Hematopoietic multipotent progenitor cell treated with erythropoietin and hydrocortisone succinate and interleukin-3 and kit ligand, for 6 days (in vitro differentiated cells): ENCODE data around the gene GCN1.

Experiments
- DNase-seq: peaks from one replicate; pipeline ENCODE4 v3.0.0-alpha.2; 2015

The GCN1 gene

DNA sequence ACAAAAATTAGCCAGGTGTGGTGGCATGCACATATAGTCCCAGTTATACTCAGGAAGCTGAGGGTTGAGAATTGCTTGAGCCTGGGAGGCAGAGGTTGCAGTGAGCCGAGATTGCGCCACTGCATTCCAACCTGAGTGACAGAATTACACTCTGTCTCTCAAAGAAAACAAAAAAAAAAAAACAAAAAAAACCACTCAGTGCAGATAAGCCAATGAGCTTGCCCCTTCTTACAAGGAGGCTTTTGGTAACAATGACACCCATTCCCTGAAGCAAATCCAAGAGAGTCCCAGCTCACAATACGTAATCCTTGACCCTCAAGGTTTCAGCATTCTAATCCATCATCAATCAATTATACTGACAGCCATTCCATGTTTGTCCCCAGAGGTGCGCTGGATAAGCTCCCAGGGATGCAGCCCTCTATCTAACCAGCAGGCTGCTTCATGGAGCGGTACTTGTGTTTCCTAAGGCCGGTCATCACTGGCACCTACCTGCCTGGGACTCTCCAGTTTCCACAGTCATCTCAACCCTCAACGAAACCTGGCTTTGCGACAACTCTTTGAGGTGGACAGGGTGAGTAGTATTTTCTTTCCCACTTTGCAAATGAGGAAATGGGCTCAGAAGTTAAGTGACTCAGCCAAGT is 12.4 kb downstream of the GCN1 start:
- no peak for DNase-seq

DNA sequence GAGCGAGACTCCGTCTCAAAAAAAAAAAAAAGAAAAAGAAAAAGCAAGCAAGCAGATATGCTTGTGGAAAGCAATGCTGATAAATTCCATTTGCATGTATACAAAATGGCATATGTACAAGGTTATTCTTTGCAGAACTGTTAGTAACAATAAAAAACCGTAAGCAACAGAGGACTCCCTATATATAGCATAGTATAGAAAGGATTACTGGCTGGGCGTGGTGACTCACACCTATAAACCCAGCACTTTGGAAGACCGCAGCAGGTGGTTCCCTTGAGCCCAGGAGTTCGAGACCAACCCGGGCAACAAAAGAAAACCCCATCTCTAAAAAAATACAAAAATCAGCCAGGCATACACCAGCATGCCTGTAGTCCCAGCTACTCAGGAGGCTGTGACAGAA is 13.5 kb downstream of the GCN1 start:
- DNase-seq = no peak

DNA sequence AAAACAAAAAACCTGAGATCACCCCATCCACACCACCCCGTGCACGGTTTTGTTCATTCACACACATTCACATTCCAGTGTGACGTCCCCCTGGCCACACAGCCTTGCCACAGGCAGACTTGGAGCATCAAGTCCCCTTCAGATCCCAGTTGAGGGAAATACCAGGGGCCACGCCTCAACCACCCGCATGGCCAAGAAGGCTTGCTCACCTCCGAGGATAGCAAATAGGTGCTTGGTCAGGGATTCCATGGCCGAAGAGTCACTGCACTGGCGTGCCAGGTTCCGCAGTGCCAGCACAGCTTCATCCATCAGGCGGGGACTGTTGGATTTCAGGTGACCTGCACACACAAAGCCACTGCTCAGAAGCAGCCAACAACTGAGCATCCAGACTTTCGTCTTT is 19.0 kb downstream of the GCN1 start:
- no peak for DNase-seq

DNA sequence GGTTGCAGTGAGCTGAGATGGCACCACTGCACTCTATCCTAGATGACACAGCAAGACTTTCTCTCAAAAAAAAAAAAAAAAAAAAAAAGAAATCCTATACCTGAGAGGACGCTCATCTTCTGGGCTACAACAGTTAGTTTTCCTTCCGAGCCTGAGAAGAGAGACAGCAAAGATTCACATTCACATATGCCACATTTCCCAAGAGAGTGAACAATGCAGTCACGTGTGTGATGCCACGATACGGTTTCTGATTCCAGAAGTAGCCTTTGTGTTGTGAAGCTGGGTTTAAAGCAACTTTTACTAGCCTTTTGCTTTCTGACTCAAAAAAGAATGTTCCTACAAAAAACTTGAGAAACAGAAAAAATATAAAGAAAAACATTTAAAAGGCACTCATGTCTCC is 19.5 kb downstream of the GCN1 start:
- DNase-seq = no peak

DNA sequence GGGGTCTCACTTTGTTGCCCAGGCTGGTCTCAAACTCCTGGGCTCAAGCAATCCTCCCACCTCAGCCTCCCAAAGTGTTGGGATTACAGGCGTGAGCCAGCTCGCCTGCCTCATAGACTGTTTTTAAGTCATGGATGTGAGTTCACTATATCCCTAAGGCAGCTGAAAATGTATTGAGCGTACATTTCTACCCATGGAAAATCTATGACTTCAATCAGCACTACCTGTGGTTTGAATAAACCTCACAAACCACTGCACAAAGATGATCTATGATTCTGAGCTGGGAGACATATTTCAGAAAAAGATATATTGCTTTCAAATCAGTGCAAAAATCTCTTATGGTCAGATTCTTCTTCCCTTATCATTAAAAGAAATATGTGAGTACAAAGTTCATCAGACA is 22.5 kb downstream of the GCN1 start:
- DNase-seq = no peak

DNA sequence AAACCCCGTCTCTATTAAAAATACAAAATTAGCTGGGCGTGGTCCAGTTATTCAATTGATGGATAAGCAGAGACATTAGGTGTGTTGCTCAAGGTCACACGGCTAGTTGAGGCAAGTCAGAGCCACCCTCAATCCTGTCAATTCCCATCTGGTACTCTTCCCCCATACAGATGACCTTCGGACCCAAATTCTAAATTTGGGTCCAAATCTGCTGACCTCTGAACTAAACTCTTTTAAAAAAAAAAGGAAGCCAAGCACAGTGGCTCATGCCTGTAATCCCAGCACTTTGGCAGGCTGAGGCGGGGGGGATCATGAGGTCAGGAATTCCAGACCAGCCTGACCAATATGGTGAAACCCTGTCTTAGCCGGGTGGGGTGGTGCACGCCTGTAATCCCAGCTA is 23.9 kb downstream of the GCN1 start:
- no peak for DNase-seq

DNA sequence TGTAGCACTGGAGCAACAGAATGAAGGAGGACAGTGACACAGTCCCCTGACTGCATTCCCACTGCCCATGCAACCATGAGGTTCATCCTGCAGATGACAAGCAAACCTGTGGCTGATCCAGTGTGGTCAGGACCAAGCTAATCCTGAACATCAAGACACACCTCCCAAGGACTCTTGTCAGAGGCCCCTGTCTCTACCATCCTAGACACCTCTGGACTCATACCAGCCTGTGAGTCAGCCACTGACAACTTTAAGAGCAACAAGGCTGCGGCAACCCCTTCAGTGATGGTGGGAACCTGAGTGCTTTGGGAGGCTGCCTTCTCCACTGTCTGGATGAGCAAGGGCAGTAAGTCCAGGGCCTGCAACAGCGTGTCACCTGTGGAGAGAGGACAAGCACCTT is 24.6 kb downstream of the GCN1 start:
- DNase-seq = no peak

DNA sequence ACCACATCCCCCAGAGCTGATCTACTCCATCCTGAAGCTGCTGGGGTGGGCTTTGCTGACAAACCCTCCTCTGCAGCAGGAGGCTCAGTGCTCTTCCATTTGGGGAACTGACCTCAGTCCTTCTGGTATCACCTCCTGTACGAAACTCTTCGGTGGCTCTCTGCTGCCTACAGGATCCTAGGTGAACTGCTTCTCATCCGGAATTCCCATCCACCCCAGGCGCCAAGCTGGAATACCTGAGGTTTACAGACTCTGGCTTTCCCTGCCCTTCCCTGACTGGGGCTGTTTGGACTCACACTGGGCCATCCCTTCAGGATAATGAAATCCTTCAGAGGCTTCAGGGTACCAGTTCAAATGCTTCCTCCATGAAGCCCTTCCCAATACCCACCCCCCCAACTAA is 26.2 kb downstream of the GCN1 start:
- DNase-seq = no peak

DNA sequence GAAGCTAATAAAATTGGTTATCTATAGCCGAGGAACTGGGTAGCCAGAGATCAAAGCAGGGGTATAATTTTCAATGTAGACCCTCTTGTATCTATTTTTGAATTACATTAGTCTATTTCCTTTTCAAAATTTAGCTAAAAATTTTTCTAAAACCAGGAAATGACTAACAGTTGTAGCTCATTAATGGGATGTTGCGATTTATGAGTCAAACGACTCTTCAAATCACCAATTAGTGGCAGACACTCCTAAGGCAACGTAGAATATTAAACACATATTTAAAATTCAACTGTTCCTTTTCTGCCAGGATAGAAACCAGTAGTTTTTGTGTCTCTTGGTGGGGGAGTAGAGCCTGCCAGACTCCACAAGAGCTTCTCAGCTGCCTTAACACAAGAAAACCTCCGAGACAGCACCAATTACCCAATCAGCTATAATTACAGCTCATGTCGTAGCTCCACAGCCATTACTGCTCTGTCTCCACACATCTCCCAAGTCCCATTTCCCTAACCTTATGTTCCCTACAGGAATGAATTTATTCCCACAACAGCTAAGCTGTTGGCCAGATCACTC is 26.9 kb downstream of the GCN1 start:
- DNase-seq = no peak

DNA sequence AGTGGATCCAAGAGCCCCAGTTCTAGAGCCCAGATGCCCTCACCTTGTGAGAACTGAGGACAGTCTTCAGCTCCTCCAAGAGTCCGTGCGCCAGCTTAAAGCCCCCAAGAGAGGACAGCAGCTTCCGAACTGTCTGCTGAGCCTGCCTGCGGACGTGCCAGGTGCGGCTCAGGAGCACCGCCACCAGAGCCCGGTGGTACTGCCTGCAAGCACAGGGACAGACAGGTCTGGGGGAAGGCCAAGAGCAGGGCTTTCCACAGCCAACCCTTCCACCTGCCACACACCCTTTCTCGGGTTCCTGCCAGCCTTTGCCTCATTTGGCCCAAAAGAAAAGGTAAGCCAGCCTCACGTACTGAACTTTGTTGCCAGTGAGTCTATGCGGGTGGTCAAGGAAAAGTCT is 30.2 kb downstream of the GCN1 start:
- no peak for DNase-seq

DNA sequence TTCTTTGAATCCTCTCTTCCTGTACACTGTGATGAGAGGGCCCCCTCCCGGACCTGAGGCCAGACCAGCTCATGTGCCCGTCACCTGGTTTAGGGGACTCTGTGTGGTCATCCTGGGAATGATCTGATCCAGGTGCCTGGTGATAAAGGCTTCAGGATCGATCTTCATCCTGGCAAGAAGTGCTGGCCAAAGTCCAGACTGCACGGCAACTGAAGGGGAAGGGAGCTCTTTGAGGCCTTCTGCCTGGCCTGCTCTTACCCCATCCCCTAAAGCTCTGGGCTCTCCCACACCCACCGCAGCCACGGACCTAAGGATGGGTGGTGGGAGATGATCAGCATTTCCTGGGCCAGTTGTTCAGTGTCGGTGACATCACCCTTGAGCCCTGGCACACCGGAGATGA is 31.8 kb downstream of the GCN1 start:
- no peak for DNase-seq

DNA sequence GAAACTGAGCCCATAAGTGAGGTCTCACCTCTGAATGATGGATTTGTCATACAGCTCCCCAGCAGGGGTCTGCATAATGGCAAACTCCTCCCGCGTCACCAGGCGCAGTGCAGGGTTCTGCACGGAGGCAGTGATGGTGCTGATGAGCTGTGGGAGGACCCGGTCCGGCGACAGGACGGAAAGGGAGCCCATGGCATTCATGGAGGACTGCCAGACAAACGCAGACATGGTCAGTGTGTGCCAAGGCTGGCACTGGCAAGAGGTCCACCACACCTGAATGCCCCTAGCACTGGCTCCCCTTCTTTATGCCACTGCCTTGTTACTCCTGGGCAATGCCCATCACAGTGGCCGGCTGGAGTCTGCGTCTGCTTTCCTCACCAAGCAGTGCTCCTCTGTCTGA is 32.7 kb downstream of the GCN1 start:
- no peak for DNase-seq

DNA sequence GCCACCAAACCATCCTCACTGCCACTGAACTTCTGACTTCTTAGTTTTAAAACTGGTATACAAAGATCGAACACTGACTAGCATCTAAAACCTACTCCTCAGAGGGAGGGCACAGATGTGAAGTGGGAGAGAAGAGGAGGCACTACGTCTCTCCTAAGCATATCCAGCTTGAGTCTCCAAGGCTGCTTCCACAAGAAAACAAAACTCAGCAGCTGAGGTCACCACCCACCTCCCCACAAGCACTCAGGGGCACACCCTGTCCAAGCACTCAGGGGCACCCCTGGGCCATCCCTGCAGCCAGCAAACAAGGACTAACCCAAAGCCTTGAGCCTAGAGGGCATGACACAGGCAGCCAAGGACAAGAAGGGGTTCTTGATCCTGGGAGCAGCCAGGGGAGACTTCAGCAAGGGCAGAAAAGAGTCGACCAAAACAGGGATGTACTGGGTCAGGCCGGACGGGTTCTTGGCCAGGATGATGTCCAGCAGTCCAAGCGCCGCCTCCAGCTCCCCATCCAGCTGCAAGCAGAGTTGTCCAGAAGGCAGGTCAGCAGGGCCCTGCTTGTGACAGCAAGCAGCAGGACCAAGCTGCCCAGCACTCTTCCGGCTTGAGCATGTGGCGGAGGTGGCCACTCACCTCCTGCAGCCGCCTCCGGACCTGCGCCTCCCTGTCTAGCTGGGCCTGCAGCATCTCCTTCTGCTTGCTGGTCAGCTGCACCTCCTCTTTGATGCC is 34.8 kb downstream of the GCN1 start:
- DNase-seq = no peak

DNA sequence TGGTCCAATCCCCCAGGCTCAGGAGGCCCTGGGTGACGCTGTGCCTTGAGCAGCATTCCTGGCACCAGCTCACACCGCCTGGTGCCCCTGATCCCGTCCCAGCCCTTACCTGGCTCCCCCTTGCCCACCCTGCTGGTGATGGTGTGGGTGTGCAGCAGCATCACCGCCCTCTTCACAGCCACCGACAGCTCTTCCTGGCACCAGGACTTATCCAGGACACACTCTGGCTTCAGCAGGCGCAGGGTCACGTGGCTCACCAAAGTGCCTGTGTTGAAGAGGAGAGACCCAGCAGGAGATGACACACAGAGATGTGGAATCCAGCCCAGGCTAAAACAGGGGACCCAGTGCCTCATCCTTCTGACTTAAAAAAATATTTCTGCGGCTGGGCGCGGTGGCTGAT is 36.2 kb downstream of the GCN1 start:
- no peak for DNase-seq

DNA sequence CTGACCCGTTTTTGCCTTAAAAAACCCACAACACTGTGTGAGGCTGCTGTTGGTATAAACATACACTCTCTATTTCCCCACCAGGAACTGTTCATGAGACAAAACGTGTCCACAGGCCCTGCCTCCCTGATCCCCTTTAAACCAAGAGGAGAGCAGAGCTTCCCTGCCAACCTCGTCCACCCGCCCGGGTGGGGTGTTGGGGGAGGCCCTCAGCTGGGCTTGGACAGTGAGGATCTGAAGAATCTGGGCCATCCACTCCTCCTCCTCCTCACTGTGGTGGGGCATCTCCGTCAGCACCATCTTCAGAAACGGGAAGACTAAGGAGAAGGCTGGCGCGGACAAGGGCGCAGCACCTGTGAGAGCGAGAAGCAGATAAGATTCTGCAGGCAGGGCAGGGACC is 36.8 kb downstream of the GCN1 start:
- no peak for DNase-seq

DNA sequence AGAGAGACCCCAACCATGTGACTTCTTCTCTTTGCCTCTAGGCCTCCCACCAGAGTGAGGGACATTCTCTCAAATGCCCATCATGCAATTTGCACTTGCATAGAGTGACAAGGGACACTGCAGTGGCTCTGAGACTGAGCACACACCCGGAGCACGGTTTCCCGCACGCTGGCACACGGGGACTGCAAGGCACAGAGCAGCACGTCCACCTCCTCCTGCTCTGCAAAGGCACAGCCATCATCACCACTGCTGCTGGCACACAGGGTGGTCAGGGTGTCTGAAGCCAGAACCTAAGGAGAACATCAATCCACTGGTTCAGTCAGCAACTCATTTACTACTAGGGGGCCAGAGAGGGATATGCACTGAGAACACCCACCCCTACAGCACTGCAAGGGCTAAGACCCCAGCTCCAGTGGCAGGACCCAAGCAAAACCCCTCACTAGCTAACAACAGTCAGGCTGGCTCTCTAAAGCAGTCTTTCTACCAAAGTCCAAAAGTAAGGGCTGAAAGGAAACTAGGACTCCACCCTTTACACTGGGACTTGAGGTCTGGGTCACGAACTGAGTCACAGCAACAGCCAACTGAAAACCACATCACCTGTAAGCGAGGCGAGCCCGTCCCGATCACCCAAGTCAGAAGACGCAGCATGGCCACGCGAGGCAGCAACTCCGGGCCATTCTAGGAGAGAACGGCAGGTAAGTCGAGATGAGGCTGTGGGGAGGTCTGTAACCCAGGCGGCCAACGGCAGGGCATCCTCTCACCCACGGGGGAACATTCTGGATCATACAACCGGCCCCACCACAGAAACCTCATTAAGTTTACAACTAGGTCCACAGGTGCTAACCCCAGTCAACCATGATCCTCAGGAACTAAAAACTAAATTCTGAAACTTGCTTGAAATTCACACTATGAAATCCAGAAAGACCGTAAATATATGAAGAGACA is 37.9 kb downstream of the GCN1 start:
- DNase-seq = no peak

DNA sequence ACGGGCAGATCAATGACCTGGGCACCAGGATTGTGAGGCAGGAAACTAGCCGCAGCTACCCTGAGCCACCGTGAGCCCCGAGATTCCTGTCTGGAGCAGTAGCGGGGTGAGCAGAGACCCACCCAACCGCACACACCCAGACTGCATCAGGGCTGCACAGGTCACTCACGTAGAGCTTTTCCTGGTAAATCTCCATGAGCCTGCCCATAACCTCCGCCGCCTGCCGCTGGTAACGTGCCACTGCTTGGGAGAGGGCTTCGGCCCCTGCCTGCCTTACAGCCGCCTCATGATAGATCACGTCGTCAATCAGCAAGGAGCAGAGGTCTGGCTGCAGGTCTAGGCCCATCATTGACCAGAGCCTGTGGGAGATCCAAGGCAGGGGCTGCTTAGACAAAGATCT is 39.4 kb downstream of the GCN1 start:
- DNase-seq = no peak

DNA sequence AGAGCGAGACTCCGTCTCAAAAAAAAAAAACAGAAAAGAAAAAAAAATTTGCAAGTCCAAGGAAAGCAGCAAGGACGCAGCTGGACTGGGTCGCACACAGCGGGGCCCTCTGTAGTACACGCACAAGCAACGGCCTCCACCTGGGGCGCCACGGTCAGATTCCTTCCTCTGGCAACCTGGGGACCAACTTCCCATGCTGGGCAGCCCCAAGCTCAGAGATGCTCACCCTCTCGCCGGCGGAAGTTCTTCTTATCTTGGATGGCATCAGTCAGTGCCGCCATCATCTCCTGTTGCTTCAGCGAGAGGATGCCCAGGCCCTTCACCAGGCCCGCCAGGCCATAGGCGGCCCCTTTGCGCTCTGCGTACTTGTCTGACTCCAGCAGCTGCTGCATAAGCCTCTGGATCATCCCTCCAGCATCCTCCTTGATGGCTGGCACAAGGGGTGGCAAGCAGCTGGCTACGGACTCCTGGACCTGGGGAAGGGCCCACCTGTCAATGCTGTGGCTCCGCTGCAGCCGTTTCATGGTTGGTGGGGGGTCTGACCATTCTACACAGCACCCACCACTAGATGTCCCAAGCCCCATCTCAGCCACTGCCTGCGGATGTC is 43.5 kb downstream of the GCN1 start:
- no peak for DNase-seq

DNA sequence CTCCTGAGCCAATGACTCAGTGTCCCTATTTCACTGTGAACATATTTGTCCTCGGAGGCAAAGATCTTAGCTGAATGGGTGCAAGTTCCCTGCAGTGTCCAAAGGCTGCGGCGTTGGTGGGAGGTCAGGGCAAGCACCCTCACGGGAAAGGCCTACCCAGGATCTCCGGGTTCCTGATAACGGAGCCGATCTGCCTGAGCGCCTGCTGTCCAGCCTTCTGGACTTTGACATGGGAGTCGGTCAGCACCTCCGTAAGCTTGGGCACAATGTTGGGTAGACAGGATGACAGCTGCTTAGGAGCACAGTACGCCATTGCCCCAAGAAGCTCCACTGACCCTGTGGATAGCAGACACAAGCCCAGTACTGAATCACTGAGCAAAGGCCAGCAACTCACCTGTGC is 46.5 kb downstream of the GCN1 start:
- no peak for DNase-seq

DNA sequence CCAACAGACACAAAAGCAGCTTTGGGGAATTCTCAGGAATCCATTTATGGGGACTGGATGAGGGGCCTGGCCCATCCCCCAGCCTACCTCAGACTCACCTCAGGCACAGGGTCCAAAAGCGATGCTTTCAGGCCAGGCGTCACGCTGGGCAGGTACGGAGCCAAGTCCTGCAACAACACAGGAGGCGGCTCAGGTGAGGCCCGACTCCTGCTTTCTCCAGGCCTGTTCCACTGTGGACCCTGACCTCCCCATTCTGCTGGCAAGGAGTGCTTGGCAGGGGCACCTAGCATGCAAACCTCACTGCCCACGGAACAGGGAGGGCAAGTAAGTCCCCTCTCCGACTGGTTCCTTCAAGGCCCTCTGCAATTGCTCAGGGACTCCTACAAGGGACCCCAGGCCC is 49.4 kb downstream of the GCN1 start:
- no peak for DNase-seq

DNA sequence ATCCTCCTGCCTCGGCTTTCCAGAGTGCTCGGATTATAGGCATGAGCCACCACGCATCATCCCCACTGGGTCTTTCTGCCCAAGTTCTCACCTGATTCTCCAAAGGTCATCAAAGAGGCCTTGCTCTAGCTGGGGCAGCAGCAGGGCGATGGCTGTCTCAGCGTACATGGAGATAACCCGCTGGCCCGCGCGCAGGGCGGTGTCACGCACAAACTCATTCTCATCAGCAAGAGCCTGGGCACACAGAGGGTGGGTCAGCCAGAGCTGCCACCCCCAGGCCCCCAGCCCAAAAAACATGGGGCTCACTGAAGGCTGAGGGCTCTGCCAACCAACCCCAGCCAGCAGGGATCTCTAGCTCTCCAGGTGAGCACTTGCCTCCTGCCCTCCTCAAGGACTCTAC is 50.3 kb downstream of the GCN1 start:
- no peak for DNase-seq

DNA sequence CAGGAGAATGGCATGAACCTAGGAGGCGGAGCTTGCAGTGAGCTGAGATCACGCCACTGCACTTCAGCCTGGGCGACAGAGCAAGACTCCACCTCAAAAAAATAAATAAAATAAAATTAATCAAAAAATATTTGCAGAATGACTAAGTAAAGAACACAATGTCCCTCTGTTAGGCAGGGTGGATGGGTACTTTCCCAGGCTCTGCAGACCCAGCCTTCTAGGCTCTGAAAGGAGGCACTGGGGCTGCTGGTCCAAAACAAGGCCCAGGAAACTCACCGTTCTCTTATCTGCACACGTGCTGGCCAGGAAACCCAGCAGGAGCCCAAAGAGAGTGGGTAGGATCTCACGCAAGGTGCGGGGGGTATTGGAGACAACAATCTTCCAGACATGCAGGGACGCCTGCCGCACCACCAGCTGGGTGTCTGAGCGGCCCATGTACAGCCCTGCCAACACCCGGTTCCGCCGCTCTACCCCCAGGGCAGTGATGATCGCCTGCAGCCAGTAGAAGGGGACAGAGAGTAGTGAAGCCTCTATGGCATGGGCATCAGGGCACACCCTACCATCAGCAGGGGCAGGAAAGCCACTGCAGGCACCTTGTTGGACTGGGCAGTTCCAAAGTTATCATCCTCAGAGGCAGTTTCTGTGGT is 52.2 kb downstream of the GCN1 start:
- no peak for DNase-seq

DNA sequence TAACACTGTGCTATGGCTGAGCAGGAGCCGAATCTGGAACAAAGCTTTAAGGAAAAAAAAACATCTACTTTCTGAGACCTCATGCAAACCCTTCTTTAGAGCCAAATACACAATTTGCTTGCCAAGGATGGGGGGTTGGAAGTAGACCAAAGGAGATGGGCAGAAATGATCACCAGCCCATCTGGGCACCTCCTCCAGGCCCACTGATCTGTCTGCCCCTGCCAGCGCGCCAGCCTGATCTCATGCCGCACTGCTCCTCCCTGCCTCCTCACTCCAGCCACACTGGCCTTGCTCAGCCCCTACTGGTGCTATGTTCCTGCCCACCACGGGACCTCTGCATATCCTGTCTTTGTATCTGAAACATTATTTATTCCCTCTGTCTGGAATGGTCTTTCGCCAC is 53.2 kb downstream of the GCN1 start:
- no peak for DNase-seq
